HL-60 (cell line): ENCODE measurements around the gene IRF4.

Experiments
- CTCF ChIP-seq: IDR thresholded peaks from one replicate; pipeline ENCODE4 v1.5.1; 2011; ENCODE audit warnings: low read length, control low read depth, inconsistent platforms; ENCODE audit not compliant: insufficient read depth
- GABPA ChIP-seq: IDR thresholded peaks from 2 replicates; pipeline ENCODE4 v1.6.1; 2012; ENCODE audit warnings: low read depth

- no peak for TF ChIP-seq CTCF
- no peak for TF ChIP-seq GABPA
Measured at GRCh38 chr6:344816-345340, 46.7 kb upstream of the IRF4 start.
